GM21515 (cell line): Measurements from ENCODE around the gene ARID3C.

Source experiments
- ATAC-seq: cut with Tn5 transposase; IDR thresholded peaks from one replicate; pipeline ENCODE4 v1.9.1; 2021; ENCODE audit not compliant: unreplicated experiment

The ARID3C gene

DNA sequence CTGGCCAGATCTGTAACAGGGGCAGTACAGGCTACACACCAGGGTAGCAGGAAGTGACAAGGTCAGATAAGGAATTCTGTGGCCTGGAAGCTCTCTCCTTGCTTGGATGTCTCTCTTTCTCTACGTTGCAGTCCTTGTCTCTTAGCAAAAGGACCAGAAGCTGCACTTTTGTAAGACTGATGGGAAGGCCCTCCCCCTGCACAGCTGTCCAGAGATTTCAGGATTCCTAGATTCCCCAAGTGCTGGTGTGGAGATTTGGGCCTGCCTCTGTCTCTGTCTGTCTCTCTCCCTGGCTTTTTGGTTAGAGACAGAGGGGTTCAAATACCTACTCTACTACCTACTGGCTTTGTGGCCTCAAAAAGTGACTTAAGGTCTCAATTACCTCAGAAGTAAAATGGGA lies 29.3 kb downstream of the ARID3C start:
- ATAC-seq: no peak

DNA sequence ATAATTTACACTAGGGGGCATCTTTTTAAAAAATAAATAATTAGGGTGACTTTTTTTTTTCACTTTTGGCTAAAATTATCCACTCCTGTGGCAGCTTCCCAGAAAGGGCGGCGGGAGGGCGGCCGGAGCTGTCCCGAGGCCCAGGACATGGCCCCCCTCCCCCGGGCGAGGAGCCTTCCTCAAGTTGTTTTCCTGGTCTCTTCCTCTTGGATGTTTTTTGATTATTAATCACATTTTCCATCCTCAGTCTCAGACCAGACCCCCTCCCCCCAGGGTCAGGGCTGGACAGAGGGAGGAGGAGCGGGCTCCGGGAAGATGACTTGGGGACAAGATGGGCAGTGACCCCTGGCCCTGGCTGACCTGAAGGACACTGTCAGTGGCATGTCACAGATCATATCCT lies 34.7 kb downstream of the ARID3C start:
- no peak for ATAC-seq

- ATAC-seq: no peak
Measured at GRCh38 chr9:34592895-34593601, 35.8 kb downstream of the ARID3C start.

- no peak for ATAC-seq
Measured at GRCh38 chr9:34591917-34592866, 36.7 kb downstream of the ARID3C start.

DNA sequence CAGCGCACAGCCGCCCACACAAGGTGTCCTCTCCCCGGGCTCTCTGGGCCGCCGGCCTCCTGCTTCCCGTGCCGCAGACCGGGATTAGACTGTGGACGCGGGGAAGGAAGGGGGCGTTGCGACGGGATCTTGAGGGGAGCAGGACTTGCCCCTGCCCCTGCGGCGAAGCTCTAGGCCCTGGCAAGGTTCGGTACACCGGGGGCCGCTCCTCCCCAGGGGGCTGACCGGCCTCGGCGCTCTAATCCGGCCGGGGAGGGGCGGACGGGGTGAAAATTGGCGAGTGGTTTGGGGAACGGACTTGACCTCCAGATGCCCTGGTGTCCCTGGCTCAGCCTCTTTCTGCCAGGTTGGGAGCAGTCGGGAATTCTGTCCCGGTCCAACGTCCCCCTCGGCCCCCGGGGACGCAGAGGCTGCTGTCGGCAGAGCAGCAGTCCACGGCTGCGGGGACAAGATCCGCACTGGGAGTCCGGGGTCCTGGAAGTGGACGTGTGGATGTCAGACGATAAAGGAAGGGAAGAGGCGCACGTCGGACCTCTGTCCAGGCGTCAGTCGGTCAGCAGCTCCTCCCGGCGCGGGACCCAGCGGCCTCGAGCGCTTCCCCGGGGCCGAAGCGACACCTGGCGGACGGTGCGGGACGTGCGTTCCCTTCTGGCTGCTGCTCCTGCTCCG lies 37.5 kb downstream of the ARID3C start:
- ATAC-seq: no peak

- ATAC-seq: no peak
Measured at GRCh38 chr9:34590381-34591247, 38.3 kb downstream of the ARID3C start.

GRCh38 chr9:34589636-34590380 lies 39.1 kb downstream of the ARID3C start, which contains the start of gene CNTFR:
Gene CNTFR, minus strand, starts transcription at chr9:34589724. Its CDS starts 20,743 bp downstream, at chr9:34568981.
- no peak for ATAC-seq

DNA sequence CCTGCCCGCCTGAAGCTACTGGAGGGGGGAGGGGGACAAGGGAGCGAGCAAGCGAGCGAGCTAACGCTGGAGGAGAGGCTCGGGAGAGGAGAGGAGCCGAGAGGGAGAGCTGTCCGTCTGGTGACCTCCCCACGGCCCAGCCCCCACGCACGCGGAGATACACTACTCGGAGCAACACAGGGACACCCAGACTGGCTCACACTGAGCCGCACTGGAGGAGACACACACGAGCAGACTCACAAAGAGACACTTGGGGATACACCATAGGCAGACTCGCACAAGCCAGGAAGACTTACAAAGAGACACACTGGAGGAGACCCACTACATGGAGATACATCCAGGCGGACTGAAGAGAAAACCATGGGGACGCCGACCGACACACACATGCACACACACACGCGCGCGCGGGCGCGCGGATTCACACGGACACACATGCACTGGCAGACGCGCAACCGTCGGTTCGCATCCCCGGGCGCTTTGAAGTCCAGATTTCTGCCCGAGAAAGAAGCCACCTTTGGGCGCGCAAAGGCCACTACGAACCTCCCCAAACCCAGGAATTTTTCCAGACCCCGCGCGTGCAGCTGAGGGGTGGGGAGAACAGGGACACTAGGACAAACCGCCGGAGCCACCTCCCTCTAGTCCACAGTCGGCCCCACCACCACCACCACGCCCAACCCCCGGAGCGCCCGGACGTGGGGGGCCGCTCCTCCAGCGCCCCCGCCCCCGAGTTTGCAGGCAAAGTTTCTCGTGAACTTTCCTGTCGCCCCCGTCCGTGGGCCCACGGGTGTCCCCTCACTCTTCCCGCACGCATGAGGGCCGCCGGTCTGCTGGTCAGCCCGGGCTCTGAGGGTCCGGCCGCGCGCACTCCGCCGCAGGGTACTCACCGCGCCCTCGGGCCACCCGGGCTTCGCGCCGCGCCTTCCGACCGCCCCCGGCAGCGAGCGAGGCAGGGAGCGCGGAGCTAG lies 39.9 kb downstream of the ARID3C start:
- no peak for ATAC-seq

GRCh38 chr9:34587271-34587670 lies 41.6 kb downstream of the ARID3C start:
- ATAC-seq: no peak

GRCh38 chr9:34585946-34586669 lies 42.8 kb downstream of the ARID3C start:
- no peak for ATAC-seq

DNA sequence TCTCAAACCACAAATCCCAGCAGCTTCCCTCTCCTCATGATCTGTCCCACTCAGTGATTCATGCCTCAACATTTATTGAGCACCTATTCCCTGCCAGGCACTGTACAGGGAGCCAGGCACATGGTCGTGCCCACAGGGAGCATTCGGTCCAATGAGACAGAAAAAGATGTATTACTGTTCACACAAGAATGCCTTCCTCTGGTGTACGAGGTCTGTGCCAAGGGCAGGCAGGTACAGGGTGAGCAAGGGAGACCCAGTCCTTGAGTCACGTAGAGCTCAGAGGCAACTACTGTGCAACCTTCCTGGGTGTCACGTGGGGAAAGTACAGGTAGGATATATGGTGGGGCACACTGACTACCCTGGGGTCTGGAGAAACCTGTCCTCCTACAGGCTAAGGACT lies 43.9 kb downstream of the ARID3C start:
- ATAC-seq: no peak

GRCh38 chr9:34582787-34583186 lies 46.1 kb downstream of the ARID3C start:
- no peak for ATAC-seq

- ATAC-seq: no peak
Measured at GRCh38 chr9:34581318-34581717, 47.5 kb downstream of the ARID3C start.

DNA sequence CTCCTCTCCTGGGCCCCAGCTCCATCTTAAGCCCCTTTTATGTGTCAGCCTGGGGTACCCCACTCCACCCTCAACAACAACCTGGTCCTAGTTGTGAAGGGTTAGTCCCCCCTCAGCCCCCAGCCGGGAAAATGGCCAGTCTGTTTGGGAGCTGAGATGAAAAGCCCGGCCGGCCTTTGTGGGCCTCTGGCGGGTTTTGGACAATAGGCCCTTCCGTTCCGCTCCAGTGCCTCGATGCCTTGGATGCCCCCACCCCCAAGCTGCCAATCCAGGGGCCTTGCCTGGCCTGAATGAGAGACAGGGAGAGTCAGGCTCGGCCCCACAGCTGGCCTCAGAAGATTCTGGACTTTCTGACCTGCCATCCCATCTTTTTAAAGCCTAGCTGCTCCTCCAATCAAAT lies 48.5 kb downstream of the ARID3C start:
- ATAC-seq: no peak

DNA sequence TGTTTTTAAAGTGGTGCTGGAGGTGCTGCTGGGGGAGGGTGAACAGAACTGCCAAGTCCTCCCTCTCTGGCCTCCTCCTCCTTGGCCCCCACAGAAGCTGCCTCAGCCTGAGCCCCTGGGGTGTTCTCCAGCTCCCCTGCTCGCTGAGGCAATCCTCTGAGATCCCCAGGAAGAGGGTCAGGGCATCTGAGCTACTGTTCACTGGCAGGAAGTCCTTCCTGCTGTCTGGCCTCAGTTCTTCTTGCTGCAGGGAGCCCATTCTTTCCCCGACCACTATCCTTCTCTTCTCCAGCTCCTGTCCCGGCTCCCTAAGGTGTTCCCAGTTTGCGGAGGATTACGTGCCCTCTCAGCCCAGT lies 49.1 kb downstream of the ARID3C start:
- no peak for ATAC-seq

DNA sequence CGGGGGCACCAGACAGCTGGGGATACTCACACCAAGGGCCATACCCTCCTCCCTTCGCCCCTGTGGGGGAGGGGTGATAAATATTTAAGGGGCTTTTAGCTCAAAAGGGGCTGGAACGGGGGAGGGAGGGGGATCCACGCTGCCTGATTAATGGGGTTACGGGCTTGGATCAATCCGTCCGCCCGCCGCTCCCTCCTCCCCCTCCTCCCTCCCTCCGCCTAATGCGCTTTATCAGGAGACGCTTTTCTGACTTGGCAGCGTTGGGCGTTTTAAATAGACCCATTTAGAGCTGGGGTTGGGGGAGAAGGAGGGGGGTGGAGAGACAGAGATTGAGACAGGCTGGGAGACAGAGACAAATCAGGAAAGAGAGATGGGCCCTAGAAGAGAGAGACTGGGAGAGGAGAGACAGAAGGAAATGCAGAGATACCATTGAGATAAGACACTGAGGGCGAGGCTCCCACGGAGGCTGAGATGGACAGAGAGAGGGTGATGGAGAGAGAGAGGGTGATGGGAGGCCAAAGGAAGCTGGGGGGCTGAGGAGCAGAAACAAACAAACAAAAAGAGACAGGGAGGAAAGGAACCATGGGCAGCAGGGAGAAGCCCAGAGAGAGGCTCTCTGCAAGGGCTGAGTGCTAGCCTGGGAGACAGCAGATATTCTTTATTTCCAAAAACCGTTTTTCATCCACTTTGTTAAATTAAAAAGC lies 49.6 kb downstream of the ARID3C start:
- ATAC-seq: no peak

- no peak for ATAC-seq
Measured at GRCh38 chr9:34578241-34579103, 50.4 kb downstream of the ARID3C start.
